Stimulated activated CD8-positive, alpha-beta memory T cell treated with anti-CD3 and anti-CD28 coated beads, Interleukin-12 subunit alpha, Interleukin-12 subunit beta, amount 100 ng/mL, for 24 hours (primary cell): ENCODE data around the gene TTC7B.

ENCODE experiments used
- DNase-seq: peaks from one replicate; pipeline ENCODE4 v3.0.0-alpha.2; 2020; ENCODE audit errors: extremely low read depth

The TTC7B gene

DNA sequence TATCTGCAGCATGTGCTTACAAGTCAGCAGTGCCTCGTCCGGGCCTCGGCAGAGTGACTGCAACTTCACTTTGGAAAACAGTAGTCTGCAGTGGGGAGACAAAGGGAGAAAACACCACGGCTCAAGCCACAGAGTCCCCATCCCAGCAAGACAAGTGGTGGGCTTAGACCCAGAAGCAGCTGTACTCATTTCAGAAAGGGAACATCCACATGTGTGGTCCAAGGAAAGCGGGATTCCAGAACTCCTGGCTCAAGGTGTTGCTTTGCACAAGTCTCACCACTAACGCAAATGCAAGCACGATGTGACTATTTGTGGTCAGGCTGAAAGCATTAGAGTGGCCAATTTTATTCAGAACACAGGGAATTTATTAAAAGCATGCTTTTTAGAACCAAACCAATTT is 198.3 kb downstream of the TTC7B start:
- DNase-seq = no peak

DNA sequence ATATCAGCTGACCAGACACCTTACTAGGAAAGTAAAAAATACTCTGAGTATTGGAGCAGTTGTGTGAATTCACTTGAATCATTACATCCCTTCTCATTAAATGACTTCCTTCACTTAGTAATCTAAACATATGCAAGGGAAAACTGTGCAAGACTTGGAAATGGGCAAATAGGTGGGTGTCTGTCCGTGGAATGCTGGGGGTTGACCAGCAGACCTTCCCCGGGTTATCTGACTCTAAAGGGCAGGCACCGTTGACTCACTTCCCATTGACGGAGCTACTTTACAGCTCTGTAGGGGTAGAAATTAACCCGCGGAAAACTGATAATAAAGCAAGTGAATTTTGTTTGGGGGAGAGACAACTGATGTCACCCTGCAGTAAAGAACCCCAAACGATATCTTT is 199.3 kb downstream of the TTC7B start:
- DNase-seq = no peak

DNA sequence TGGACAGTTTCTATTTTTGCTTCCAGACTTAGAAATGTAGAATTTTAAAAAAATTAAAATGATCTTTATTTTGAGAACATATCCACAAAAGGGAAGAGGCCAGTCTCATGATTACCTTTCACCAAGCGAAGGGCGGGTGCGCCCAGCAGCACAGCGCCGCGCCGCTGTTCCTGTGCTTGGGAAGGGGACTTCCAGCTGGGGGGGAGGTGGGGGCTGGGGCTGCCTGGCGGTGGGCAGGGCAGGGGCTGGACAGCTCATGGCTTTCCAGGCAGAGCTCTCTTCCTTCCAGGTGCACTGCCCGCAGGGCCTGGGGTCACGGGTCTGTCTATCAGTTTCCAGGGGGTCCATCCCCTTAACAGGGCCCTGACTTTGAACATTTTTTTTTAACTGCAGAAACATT is 199.9 kb downstream of the TTC7B start:
- no peak for DNase-seq

DNA sequence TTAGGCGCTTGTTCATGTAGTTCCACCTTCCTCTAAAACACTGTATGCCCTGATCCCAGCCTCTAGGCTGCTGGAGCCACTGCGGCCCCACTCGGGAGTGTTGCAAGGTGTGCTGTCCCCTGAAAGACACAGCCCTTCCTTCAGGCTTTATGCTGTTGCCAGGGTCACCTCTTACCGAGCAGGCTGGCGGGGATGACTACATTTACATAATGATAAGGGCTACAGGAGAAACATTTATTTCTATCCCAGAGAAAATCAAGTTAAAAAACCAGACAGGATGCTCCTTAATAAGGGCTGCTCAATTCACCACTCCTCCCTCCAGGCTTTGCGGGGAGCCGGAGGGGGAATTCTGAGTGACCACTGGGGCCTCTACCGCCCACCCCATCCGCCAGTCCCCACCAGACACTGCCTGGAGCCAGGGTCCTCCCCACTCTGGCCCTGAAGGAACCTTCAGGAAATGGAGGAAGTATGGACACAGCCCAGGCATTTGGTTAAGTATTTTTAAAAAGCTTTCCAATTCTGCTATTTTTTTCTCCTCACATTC is 200.6 kb downstream of the TTC7B start:
- DNase-seq = no peak

DNA sequence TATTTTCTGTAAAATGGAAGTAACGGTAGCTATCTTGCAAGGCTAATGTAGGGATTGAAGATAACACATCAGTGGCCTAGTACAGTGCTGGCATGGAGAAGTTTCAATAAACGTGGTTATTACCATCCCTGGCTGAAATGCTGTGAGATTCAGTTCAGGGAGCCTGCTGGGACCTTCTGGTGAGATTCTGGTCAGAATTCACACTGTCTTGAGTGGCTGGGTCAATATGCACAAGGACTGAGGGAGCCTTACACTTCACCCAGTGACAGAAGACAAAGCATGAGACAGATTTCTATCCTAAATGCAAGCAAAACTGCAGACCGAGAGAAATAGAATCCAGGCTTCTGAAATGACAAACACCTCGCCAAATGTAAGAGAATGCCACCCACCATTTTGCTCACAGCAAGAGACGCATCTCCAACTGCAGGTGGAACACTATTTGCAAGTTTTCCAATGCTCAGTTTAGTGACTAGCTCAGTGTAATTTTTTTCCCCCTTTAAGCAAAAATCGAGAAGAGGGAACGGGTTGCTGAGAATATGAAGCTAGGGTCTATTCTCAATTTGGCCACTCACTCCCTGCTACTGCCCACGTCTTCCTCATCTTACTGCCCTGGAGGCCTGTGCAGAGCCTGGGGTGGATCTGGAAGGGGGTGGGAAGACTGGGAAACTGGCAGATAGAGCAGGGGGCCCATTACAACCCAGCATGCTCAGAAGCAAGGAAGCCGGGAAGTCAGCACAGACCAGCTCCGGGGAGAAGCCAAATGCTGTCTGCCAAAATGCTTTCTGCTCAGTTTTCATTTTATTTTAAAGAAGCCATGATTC is 201.3 kb downstream of the TTC7B start:
- DNase-seq = no peak

DNA sequence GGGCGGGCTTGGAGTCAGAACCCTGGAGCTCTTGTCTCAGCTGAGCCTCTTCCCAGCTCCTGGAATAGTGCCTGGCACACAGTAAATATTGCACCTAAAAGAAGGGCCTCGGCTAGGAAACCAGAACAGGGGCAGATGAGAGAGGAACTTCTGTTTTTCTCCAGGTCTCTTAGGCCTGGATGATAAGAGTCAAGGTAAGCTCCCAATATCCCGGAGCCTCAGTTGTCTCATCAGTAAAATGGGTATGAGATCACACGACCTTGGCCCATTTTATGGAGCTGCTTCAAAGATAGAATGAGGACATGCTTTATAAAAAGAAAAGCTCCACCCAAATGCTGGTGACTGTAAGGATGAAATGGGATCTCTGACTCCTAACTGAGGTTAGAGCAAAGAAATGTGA is 202.2 kb downstream of the TTC7B start:
- no peak for DNase-seq

DNA sequence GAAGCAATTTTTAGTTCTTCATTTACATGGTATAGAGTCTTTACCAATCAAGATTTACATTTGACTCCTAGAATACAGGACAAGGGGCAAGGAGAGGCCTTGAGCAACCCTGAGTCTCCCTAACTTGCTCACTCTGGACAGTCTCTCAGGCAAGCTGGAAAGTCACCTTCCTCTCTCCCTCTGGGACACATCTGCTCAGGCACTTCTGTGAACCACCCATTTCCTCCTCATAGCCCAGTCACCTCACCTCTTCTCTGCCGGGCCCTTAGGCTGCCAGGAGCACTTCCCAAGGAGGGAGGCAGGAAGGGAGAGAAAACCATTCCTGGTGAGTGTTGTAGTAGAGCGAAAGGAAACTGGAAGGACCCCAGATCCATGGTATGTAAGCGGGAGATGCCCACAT is 202.8 kb downstream of the TTC7B start:
- no peak for DNase-seq

DNA sequence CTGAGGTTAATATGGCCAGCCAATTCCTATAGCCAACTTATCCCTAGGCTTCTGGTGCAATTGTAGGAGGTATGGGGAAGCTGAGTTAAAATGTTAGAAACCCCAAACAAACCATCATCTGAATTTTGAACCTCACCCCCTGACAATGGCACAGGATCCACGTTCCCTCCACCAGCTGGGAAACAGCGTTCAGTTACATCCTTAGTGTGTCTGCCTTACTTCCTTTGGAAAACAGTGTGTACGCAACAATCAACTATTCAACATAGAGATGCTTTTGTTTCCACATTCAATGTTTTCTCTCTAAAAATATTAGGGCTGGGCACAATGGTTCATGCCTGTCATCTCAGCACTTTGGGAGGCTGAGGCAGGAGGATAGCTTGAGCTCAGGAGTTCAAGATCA is 203.4 kb downstream of the TTC7B start:
- DNase-seq = no peak

DNA sequence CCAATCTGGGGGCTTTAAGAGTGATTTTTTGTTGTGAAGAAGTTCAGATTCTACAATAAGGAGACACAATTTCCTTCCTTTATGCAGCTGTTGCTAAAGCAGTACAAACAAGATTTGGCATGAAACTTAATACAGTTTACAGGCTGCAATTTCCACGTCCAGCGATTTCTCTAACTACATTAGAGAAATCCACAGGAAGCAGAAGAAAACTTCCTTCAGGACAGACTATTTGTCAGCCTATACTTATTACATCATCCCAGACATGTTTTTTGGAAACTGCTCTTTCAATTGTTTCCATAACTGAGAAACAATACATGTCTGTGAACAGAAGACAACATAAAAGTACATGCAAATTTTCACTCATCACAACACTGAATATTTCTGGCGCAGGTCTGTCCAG is 204.3 kb downstream of the TTC7B start:
- DNase-seq = no peak

DNA sequence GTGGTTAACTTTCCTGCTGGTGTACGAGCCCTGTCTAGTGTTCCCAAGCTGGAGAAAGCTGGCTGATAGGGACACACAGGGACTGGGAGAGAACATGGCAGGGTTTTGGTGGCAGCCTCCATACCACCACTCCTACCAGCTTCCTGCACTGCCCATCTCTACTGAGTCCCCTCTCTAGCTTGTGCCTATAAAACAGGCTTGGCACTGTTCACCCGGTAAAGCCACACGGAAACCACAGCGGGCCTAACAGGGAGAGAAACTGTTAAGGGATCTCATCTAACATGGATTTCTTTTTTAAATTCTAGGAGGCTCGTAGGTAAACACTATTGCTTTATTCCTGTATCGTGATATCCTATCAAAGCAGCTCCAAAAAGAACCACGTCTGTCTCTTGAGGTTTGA is 204.7 kb downstream of the TTC7B start:
- DNase-seq = no peak

DNA sequence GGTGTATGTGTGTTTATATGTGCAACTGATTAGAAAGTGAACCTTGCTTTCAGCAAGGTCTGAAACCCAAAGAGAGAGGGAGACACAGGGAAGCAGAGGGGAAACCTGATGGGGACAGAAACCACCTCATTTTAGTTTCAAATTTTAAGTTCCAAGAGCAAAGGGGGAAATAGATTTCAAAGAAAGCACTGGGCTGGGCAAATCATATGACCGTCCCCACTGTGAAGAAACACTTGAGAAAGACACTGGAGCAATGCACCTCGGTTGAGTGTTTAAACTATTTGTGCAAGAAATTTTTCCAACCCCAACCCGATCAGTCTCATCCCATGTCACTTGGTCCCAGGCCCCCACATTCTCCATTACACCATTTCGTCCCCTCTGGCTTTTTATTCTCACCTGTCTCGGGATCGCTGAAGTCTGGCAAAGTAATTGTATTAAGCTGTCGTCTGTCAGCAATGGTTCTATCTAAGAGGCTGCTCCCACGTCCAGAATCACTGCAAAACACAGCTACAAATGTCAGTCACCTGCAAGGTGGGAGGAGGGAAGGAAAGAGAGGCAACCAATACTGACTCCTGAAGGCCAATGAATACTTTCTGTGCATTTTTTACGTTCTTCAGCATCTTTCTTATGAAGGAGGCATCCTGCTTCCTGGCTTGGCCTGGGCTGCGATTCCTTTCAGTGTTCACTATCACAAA is 205.7 kb downstream of the TTC7B start:
- no peak for DNase-seq

DNA sequence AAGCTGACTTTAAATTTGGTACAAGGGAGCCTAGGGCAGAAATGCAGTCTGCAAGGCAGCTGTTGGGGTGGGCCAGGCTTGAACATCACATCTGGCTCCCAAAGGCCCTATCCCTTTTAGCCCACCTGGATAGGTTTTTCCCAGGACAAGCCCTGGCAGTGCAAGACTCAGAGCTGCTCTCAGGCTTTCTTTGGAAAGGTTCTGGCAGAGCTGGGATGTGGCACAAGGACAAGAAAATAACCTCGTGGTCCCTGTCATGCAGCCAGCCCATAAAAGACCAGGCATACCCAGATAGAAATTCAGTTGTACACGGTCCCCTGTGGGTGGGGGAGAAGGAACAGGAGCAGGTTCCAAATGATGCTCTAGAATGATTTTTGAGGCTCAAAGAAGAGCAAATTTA is 206.9 kb downstream of the TTC7B start:
- no peak for DNase-seq

DNA sequence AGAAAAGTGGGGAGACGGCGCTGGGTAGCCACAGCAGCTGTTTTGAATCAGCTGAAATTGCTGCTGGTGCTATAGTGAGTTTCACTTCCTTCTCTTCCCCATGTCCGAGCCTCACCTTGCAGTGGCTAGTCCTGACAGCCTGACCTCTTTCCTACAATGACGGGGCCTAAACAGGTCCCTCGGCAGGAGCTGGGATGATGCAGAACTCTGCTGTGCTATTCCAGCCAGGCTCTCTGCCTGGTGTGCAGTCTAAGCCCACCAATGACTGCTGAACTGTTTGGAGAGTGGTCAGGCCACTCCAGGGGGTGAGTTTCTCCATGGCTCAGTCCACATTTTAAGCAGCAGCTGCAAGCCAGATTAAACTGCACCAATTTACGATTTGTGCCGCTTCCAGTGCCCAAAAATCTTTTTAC is 207.3 kb downstream of the TTC7B start:
- no peak for DNase-seq

DNA sequence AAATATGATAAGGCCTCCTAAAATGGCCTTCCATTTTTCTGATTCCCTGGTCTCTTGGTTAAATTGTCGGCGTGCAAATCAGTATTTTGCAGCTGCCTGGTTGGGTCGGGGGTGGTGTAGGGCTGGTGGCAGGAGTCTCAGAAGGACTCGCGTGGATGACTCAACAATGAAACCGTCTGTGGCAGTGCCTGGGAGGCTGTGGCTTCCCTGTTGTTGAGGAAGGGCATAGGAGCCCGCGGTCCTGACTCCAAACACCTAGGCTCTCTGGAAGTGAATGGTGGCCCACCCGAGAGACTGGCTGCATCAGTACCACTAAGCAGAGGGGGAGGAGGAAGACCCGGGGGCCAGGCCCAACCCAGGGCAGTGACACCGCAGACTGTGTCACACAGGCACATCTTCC is 207.9 kb downstream of the TTC7B start:
- no peak for DNase-seq

DNA sequence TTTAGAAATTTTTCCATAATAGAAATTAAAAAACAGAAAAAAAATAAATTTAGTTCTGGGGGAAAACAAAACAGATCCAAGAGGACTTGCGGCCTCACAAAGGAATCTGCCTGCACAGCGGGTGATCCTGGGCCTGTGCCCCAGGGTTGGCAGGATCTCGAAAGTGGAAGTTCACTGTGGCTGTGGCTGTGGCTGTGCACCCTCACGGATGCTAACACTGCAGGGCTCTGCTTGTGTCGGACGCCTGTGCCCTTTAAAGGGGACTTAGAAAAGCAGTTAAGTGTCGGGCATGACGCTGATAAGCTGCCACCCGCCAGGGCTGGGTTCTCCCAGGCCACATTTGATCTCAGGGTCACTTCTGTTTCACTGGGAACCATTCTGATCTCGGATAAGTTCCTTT is 209.1 kb downstream of the TTC7B start:
- DNase-seq = no peak

DNA sequence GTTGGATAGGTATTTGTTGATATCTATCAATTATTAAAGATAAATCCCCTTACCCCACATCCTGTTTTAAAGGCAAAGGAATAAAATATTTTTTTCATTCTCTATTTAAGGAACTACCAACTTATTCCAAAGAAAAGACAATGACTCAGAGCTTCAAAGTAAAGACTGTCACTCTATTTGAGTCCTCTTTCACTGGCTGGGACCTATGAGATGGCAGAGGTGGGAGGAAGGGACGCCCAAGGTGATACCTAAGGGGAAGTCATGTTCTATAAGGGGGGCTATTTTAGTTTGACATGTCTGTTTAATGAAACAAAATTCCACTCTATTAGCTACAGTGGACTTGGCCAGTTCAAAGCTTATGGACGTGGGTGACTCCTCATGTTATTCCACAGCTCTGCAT is 209.8 kb downstream of the TTC7B start:
- no peak for DNase-seq

DNA sequence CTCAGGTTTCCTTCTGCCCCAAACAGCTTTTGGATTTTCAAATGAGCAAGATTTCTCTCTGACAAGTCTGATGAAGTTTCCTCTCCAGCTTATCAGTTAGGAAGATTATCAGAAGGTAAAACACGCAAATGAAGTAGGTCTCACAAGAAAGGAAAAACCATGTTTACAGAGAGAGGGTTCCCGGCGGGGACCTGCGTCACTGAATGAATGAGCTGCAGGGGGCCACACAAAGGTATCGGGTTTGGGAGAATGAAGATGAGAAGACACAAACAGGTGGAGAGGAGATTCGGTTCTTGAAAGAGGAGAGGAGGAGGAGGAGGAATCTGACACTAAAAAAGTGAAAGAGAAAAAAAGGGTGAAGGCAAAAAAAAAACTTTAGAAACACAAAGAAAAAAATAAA is 210.8 kb downstream of the TTC7B start:
- no peak for DNase-seq

DNA sequence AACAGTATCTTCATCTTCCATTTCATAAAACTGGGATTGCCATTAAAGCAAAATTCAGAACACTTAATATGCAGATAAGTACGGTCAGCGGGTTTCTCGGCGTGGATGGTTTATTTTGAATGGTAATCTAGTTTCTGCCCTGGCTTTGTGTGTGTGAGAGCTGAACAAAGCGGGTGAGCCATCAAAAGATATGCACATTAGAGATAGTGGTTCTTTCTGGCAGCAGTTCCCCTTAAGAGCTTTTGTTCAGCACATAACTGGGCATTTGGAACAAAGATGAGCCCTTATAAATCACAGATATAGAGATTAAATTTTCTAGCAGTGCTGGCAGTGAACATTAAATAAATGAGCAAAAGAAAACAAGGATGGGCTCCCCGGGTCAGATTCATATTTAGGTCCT is 211.9 kb downstream of the TTC7B start:
- DNase-seq = no peak

DNA sequence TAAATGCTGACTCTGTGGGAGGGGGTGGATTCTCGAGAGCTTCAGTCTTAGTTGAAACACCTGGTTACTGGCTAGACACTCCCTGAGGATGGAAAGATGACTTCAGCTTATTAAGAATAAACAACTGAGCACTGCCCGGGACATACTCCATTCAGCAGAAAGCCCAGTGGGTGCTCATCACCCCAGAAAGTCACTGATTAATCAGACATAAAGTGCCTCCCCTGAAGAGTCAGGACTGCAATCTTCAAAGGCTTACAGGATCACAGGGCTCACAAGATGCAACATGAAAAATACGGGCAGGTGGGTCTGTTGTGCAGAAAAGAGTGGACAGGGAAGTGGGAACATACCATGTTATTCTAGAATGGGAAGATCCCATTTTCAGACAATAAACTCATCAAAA is 212.4 kb downstream of the TTC7B start:
- no peak for DNase-seq

DNA sequence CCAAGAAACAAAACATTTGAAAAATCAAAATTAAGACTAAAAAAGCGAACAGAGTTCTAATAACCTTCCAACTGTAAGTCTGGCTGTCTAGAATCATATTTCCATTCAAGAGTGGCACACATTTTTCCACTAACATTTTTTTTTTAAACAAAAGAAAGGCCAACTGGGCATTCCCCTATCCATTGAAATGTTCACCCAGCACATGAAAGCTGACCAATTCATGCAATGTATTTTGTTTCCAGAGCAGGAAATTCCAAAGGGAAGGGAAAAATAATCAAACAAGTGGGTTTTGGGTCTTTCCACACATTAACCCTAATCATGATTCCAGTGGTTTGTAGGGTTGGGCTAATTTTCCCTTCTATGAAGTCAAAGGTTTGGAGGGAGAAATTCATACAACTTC is 212.9 kb downstream of the TTC7B start:
- no peak for DNase-seq

DNA sequence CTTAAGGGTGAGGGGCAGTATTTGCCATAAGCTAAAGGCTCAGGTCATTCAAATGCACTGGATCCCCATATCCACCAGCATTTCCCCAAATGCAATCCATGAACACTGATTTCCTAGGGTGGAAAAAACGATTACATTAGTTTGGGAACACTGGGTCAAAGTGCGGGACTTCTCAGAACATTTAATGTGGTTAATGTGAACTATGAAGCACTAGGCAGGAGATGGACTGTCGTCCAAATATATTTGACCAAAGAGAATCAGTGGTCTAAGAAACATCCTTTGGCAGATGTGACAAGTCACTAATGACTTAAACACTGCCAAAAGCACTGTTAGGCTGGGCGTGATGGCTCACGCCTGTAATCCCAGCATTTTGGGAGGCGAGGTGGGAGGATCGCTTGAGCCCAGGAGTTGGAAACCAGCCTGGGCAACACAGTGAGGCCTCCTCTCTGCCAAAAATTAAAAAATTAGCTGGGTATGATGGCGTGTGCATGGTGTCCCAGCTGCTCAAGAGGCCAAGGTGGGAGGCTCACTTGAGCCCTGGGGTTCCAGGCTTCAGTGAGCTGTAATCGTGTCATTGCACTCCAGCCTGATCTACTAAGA is 214.0 kb downstream of the TTC7B start:
- DNase-seq = no peak

DNA sequence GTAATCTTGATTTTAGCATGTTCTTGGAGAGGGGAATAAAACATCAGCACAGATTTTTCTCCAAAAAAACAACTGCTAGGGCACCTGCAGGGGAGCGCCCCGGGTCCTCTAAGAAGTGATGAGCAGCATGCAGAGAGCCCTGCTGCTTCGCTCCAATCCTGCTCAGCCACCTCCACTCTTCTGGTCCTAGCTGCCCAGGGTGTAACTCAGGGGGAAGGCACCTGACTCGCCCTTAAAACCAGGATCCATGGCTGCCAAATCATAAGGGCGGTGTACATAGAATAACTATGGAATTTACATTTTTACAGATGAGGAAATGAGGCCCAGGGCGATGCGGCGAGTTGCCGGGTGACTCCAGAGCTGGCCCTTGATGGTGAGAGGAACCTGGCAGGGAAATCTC is 214.7 kb downstream of the TTC7B start:
- no peak for DNase-seq

DNA sequence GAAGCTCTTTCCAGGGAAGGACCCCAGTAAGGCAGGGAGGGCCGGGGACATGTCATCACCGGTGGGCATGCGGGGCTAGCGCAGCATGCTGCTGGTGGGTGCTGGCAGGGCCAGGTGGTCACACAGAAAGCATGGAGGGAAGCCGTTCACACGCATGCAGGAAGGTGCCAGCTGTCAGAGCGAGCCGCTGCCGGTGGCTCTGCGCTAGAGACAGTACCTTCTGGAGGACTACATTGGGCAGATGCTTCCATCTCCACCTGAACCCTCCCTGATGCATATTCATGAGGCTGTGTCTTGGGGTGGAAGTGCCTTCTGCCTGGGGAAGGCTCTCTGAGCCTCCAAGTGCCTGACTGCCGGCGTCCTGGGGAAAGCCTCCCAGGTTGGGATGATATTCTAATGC is 215.6 kb downstream of the TTC7B start:
- DNase-seq = no peak
